Measurements from ENCODE around the gene TNFRSF8. TPM values are rescaled to one million over a fixed set of nuclear protein-coding genes. Genes with fewer than 3 reads are reported as not detected.

The TNFRSF8 gene
- total and polyA plus RNA-seq, 2 donors (not counting 1 experiment from before 2014, with no cell fraction given): 0.05 TPM; not detected in 1

- H4K20me1 ChIP-seq (ENCODE audit: control insufficient read depth, extremely low read depth, insufficient read depth, low read length): no peaks in the 10 kb centered on the region
- H3K4me3 ChIP-seq (replicated peaks in 1 of 4; ENCODE audit: control extremely low read depth in 1 of 4, insufficient read depth in 1 of 4, low read depth in 3 of 4, low read length in 4 of 4): no peak overlapping the region
- no peak overlapping the region for H3K4me2 ChIP-seq (ENCODE audit: extremely low read depth, insufficient read depth, low read length)
- no peak for DNase-seq (ENCODE audit: low read depth in 2 of 2)
- TF ChIP-seq CTCF (conservative IDR thresholded peaks at IDR 0.05 in 1 of 2, IDR thresholded peaks at IDR 0.05 in 1 of 2; ENCODE audit: low read depth in 1 of 2, low read length in 2 of 2) (no peak), EZH2 (IDR thresholded peaks at IDR 0.05; ENCODE audit: low read length, missing control alignments) (no peak)
- no peaks in the 10 kb centered on the region for H3K9me3 ChIP-seq (ENCODE audit: control insufficient read depth, insufficient read depth, low read depth, low read length)
- H3K27ac ChIP-seq (ENCODE audit: insufficient read depth, low read length): no peak overlapping the region
- no peaks in the 10 kb centered on the region for H3K36me3 ChIP-seq (ENCODE audit: control insufficient read depth, insufficient read depth, low read length)
- H3K4me1 ChIP-seq (ENCODE audit: control insufficient read depth, extremely low read depth, insufficient read depth, low read length): peaks cover 9% of the 10 kb centered on the region
- H3K79me2 ChIP-seq (ENCODE audit: control insufficient read depth, insufficient read depth, low read length): no peaks in the 10 kb centered on the region
- no peak overlapping the region for H2AFZ ChIP-seq (ENCODE audit: low read length)
- no peak overlapping the region for H3K9ac ChIP-seq (ENCODE audit: insufficient read depth, low read length)
- no peaks in the 10 kb centered on the region for H3K27me3 ChIP-seq (ENCODE audit: control insufficient read depth, insufficient read depth, low read length)
Observed at GRCh38 chr1:12123172-12123571, 60.1 kb downstream of the TNFRSF8 start.

- Histone ChIP-seq H3K27ac (ENCODE audit: insufficient read depth, low read length) (no peak overlapping the region), H3K36me3 (ENCODE audit: control insufficient read depth, insufficient read depth, low read length) (no peaks in the 10 kb centered on the region), H3K4me1 (ENCODE audit: control insufficient read depth, extremely low read depth, insufficient read depth, low read length) (peaks cover 9% of the 10 kb centered on the region), H3K9me3 (ENCODE audit: control insufficient read depth, insufficient read depth, low read depth, low read length) (no peaks in the 10 kb centered on the region), H2AFZ (ENCODE audit: low read length) (no peak overlapping the region), H3K79me2 (ENCODE audit: control insufficient read depth, insufficient read depth, low read length) (no peaks in the 10 kb centered on the region), H4K20me1 (ENCODE audit: control insufficient read depth, extremely low read depth, insufficient read depth, low read length) (no peaks in the 10 kb centered on the region), H3K4me3 (replicated peaks in 1 of 4; ENCODE audit: control extremely low read depth in 1 of 4, insufficient read depth in 1 of 4, low read depth in 3 of 4, low read length in 4 of 4) (no peak overlapping the region), H3K9ac (ENCODE audit: insufficient read depth, low read length) (no peak overlapping the region), H3K4me2 (ENCODE audit: extremely low read depth, insufficient read depth, low read length) (no peak overlapping the region), H3K27me3 (ENCODE audit: control insufficient read depth, insufficient read depth, low read length) (no peaks in the 10 kb centered on the region)
- TF ChIP-seq EZH2 (IDR thresholded peaks at IDR 0.05; ENCODE audit: low read length, missing control alignments) (no peak), CTCF (conservative IDR thresholded peaks at IDR 0.05 in 1 of 2, IDR thresholded peaks at IDR 0.05 in 1 of 2; ENCODE audit: low read depth in 1 of 2, low read length in 2 of 2) (peak; percentile 96 to 97)
- peak; percentile 35 to 79 for DNase-seq (ENCODE audit: low read depth in 2 of 2)
Observed at GRCh38 chr1:12124693-12125421, 61.8 kb downstream of the TNFRSF8 start.

GRCh38 chr1:12125422-12126355, 62.6 kb downstream of the TNFRSF8 start:
- H3K79me2 ChIP-seq (ENCODE audit: control insufficient read depth, insufficient read depth, low read length): no peaks in the 10 kb centered on the region
- peaks cover 9% of the 10 kb centered on the region for H3K4me1 ChIP-seq (ENCODE audit: control insufficient read depth, extremely low read depth, insufficient read depth, low read length)
- no peak for DNase-seq (ENCODE audit: low read depth in 2 of 2)
- no peak overlapping the region for H3K4me3 ChIP-seq (replicated peaks in 1 of 4; ENCODE audit: control extremely low read depth in 1 of 4, insufficient read depth in 1 of 4, low read depth in 3 of 4, low read length in 4 of 4)
- H3K27ac ChIP-seq (ENCODE audit: insufficient read depth, low read length): no peak overlapping the region
- no peak for TF ChIP-seq CTCF (conservative IDR thresholded peaks at IDR 0.05 in 1 of 2, IDR thresholded peaks at IDR 0.05 in 1 of 2; ENCODE audit: low read depth in 1 of 2, low read length in 2 of 2)
- TF ChIP-seq EZH2 (IDR thresholded peaks at IDR 0.05; ENCODE audit: low read length, missing control alignments): no peak
- H3K9me3 ChIP-seq (ENCODE audit: control insufficient read depth, insufficient read depth, low read depth, low read length): no peaks in the 10 kb centered on the region
- no peak overlapping the region for H3K4me2 ChIP-seq (ENCODE audit: extremely low read depth, insufficient read depth, low read length)
- no peaks in the 10 kb centered on the region for H3K36me3 ChIP-seq (ENCODE audit: control insufficient read depth, insufficient read depth, low read length)
- H3K9ac ChIP-seq (ENCODE audit: insufficient read depth, low read length): no peak overlapping the region
- no peaks in the 10 kb centered on the region for H3K27me3 ChIP-seq (ENCODE audit: control insufficient read depth, insufficient read depth, low read length)
- H2AFZ ChIP-seq (ENCODE audit: low read length): no peak overlapping the region
- H4K20me1 ChIP-seq (ENCODE audit: control insufficient read depth, extremely low read depth, insufficient read depth, low read length): no peaks in the 10 kb centered on the region
